Ishikawa (cell line): ENCODE data around the gene CCL23.
A peak's percentile ranks its signal among the peaks of the same experiment; 100 is the strongest.

Experiments used
- CEBPB ChIP-seq: IDR thresholded peaks from 2 replicates; pipeline ENCODE4 v1.6.1; 2012
- CREB1 ChIP-seq: IDR thresholded peaks from 2 replicates; pipeline ENCODE4 v1.6.1; 2012; ENCODE audit warnings: low read depth
- EGR1 ChIP-seq: IDR thresholded peaks from 2 replicates; pipeline ENCODE4 v1.6.1; 2012
- EP300 ChIP-seq: IDR thresholded peaks from 2 replicates; pipeline ENCODE4 v1.6.1; 2012; ENCODE audit warnings: borderline replicate concordance
- FOXM1 ChIP-seq: IDR thresholded peaks from 2 replicates; pipeline ENCODE4 v1.6.1; 2012; ENCODE audit warnings: low read depth, borderline replicate concordance
- NFIC ChIP-seq: IDR thresholded peaks from 2 replicates; pipeline ENCODE4 v1.6.1; 2012
- RAD21 ChIP-seq: IDR thresholded peaks from 2 replicates; pipeline ENCODE4 v1.6.1; 2012; ENCODE audit warnings: low read depth
- REST ChIP-seq: IDR thresholded peaks from 2 replicates; pipeline ENCODE4 v1.6.1; 2012; ENCODE audit warnings: low read depth, mild to moderate bottlenecking
- TAF1 ChIP-seq: IDR thresholded peaks from 2 replicates; pipeline ENCODE4 v1.6.1; 2012; ENCODE audit warnings: low read depth, mild to moderate bottlenecking
- TCF12 ChIP-seq: IDR thresholded peaks from 2 replicates; pipeline ENCODE4 v1.6.1; 2012; ENCODE audit warnings: low read depth
- TEAD4 ChIP-seq: IDR thresholded peaks from 2 replicates; pipeline ENCODE4 v1.6.1; 2012
- USF1 ChIP-seq: IDR thresholded peaks from 2 replicates; pipeline ENCODE4 v1.6.1; 2012
- YY1 ChIP-seq: IDR thresholded peaks from 2 replicates; pipeline ENCODE4 v1.6.1; 2012; ENCODE audit warnings: low read depth
- ZBTB7A ChIP-seq: IDR thresholded peaks from 2 replicates; pipeline ENCODE4 v1.6.1; 2012; ENCODE audit warnings: low read depth
- TF ChIP-seq, protein P1 (sequence below): IDR thresholded peaks from 2 replicates; pipeline ENCODE4 v1.6.1; 2012

CCL23 gene

GRCh38 chr17:35972066-35972465, 45.7 kb downstream of the CCL23 start:
- TF ChIP-seq CEBPB (no peak), TEAD4 (no peak), FOXM1 (no peak), REST (no peak), USF1 (no peak), ZBTB7A (no peak), TAF1 (no peak)
- TF ChIP-seq, protein P1, sequence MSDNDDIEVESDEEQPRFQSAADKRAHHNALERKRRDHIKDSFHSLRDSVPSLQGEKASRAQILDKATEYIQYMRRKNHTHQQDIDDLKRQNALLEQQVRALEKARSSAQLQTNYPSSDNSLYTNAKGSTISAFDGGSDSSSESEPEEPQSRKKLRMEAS, result no peak

- TF ChIP-seq CEBPB, result no peak
- TF ChIP-seq RAD21, result peak; percentile 90
These were observed 48.0 kb downstream of the CCL23 start for GRCh38 chr17:35969558-35970380.

- TF ChIP-seq ZBTB7A, result no peak
- TF ChIP-seq RAD21, result no peak
- no peak for TF ChIP-seq FOXM1
- TF ChIP-seq TCF12, result no peak
- no peak for TF ChIP-seq YY1
- TF ChIP-seq TEAD4, result no peak
- TF ChIP-seq USF1, result no peak
- TF ChIP-seq REST, result no peak
- TF ChIP-seq CREB1, result no peak
- no peak for TF ChIP-seq NFIC
- TF ChIP-seq TAF1, result no peak
- TF ChIP-seq CEBPB, result no peak
- no peak for TF ChIP-seq EGR1
- TF ChIP-seq EP300, result no peak
- TF ChIP-seq, protein P1, result no peak
These were observed 49.2 kb downstream of the CCL23 start for GRCh38 chr17:35968520-35969054.

DNA sequence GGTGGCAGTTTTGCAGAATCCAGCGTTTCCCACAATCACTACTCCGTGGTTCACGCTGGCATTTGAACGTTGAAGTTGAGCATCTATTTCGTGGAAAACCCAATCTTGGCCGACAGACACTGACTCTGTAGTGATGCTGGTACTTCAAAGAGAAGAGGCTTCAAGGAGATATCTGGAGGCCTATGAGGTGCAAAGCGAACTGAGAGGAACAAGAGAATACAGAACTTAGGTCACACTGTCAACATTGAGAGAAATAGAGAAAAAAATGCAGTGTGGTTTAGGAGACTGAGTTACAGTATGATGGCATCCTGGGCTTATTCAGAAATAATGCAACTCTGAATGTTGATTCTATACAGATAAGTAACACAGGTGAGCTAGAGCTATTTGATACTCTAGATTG, 52.5 kb downstream of the CCL23 start:
- TF ChIP-seq EP300 (no peak), EGR1 (no peak), CREB1 (no peak), FOXM1 (no peak), RAD21 (no peak), TAF1 (no peak), YY1 (no peak), CEBPB (no peak), NFIC (no peak), USF1 (no peak), TEAD4 (no peak), ZBTB7A (no peak), REST (no peak), TCF12 (no peak)
- TF ChIP-seq, protein P1, result no peak
